NCI-H2227 (cell line): ENCODE data around the gene ATG101.

ENCODE experiments used
- DNase-seq: peaks from one replicate; lab custom pipeline; 2025; ENCODE audit not compliant: unreplicated experiment; lab: John Stamatoyannopoulos, UW

The ATG101 gene

DNA sequence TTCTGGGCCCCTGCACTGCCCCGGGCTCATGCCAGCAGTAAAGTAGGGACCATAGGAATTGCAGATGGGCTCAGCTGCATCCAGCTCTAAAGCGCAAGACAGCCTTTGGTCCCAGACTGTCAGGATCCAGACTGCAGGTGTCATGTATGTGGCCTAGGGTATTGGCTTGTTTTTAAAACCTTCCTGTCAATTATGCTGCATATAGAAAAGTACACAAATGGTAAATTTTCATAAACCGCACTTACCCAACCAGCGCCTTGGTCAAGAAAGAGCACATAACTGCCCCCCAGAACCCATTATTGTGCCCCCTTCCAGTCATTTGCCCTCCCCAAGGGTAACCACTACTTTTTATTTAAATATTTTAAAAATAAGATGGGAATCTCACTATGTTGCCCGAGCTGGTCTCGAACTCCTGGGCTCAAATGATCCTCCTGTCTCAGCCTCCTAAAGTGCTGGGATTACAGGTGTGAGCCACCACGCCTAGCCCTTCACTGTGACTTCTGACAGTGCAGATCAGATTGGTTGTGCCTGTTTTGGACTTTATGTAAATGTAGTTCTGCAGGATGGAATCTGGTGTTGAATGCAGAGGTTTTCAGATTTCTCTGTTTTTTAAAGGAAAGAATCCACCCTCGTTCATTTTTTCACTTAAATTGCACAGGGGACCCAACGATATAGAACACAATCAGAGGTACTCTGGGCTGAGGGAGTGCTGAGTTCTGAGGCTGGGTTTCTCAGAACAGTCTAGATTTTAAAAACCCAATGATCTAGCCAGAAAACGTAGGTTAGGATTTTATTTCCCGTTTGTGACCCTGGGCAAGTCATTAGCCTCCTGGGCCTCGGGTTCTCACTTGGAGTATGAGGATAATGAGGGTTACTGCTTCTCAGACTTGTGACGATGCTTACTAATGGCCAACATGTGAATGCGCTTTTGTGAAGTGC lies 11.9 kb upstream of the ATG101 start:
- DNase-seq = no peak

DNA sequence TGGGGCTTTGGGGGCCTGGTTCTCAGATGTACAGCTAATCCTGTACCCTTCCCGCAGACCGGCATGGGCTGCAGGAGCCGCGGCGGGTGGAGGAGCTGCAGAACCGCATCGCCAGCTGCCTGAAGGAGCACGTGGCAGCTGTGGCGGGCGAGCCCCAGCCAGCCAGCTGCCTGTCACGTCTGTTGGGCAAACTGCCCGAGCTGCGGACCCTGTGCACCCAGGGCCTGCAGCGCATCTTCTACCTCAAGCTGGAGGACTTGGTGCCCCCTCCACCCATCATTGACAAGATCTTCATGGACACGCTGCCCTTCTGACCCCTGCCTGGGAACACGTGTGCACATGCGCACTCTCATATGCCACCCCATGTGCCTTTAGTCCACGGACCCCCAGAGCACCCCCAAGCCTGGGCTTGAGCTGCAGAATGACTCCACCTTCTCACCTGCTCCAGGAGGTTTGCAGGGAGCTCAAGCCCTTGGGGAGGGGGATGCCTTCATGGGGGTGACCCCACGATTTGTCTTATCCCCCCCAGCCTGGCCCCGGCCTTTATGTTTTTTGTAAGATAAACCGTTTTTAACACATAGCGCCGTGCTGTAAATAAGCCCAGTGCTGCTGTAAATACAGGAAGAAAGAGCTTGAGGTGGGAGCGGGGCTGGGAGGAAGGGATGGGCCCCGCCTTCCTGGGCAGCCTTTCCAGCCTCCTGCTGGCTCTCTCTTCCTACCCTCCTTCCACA lies 11.0 kb upstream of the ATG101 start:
- DNase-seq = no peak

DNA sequence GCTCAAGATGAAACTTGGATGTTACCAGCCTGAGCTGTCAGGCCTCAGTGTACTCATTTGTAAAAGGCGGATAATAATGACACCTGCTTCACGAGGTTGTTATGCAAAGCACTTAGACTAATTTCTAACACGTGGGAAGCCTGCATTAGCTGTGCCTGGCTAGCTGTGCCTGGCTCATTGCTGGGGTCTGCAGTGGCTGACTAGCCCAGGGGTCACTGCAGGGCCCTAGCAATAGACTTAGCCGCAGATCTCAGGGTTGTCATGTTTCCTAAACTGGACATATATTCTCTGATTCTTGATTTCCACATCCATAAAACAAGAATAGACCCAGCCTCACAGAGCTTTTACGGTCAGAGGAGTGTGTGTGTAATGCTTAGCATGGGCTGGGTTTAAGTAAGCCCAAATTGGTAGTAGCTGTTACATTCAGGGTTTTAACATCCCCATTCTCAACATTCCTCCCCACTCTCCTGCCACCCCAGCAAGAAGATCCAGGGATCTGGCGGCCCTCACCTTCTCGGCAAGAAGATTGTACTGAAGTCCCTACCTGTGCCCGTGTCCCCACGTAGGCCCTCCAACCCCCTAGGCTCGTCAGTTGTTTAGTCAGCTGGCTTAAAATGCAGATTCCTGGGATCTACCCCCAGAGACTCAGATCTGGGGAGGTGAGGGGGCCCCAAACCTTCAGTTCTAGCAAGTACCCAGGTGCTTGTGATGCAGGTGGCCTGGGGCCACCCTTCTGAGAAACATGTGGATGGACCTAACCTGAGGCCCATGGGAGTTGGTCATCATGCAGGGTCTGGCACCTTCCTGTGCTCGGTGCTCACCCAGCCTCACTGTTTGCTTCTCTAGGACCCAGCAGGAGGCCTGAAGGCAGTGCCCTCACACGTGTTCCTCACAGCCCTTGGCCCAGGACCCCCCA lies 9.9 kb upstream of the ATG101 start:
- DNase-seq = no peak

DNA sequence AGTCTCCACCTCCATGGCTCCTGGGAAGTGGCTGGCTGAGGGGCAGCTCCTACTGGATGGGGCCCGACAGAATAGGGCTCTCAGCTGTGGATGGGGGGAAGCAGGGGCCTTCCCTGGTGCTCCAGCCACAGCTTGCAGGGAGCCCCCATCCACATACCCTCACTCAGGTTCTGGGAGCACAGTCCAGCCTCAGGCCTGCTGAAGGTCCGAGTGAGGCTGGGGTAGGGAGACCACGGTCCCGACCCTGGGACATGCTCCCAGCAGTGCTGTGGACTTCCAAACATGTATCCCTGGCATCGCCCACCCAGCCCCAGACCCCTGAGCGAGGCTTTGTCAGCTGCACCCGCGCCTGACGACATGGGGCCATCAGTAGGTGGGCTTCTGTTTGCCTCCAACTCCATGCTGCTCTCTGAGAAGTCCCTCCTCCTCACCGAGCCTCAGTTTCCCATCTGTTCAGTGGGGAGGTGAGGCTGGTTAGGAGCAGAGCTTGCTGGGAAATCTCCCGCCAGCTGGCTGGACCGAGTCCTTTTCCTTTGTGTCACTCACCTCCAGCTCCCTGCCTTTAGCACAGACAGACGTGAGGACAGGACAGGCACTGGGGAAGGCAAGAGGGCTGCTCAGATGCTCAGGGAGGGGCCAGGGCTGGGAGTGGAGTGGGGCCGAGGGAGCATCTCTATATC lies 9.1 kb upstream of the ATG101 start:
- DNase-seq = no peak

DNA sequence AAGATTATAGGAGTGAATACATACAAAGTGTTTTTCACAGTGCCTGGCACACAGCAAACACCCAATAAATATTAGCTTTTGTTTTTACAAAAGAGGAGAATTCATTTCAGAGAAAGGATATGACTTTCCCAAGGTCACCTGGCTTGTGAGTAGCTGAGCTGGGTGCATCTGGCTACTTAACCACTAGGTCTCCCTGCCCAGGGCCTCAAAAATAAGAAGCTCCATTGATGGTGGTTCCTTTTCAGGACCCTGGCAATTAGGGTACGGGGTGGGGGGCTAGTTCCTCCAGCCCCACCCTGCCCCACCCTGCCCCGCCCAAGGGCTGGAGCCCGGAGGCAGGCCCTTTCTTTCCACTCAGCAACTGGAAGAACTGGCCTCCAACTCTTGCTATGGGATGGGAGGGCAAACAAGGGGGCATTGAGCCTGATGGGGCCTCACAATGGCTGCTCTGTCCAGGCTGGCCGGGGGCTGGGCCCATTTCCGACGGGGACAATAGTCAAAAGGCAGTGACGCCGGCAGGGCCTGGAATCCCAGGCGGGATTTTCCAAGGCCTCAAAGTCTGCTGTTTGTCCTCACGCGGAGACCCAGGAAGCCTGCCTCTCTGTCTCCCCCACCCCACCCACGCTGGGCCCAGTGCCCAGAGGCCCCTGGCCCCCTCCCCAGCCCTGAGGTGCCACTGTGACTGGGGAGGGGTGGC lies 8.2 kb upstream of the ATG101 start:
- DNase-seq = no peak

DNA sequence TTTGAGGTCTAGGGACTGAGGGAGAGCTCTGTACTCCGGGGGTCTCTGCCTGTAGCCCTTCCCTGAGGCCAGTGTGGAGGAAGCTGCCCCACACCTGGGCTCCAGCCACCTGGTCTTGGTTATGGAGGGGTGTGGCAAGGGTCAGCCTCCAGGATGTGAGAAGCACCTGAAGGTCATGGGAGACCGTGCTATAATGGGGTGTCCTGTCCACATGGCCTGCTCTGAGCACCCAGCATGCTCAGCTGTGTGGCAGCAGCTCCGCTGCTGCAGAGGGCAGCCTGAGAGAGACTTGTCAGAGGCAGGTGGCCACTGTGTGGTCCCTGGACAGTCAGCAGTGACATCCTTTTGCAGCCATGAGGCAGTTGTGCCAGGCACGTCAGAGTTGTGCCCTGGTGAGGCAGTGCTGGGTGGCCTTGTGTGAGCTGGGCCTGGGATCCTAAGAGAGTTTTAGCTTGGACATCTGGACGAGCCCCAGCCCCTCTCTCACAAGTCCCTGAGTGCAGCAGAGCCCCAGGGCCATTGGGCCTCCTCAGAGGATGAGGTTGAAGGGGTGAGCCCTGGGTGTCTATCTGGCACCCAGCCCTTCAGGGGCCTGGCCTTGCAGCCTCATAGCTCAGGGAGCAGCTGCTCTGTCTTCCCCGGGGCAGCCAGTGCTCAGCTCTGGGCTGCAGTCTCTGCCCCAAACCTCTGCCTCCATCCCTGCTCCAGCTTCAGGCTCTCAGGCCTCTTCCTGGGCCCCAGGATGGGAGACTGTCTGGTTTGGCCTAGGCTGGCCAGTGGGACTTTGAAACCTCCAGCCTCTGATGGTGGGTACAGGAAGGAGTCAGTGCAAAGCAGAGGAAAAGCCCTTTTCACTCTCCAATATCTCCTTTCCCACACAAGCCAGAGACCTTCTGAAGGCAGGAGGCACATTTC lies 7.4 kb upstream of the ATG101 start:
- DNase-seq = no peak

DNA sequence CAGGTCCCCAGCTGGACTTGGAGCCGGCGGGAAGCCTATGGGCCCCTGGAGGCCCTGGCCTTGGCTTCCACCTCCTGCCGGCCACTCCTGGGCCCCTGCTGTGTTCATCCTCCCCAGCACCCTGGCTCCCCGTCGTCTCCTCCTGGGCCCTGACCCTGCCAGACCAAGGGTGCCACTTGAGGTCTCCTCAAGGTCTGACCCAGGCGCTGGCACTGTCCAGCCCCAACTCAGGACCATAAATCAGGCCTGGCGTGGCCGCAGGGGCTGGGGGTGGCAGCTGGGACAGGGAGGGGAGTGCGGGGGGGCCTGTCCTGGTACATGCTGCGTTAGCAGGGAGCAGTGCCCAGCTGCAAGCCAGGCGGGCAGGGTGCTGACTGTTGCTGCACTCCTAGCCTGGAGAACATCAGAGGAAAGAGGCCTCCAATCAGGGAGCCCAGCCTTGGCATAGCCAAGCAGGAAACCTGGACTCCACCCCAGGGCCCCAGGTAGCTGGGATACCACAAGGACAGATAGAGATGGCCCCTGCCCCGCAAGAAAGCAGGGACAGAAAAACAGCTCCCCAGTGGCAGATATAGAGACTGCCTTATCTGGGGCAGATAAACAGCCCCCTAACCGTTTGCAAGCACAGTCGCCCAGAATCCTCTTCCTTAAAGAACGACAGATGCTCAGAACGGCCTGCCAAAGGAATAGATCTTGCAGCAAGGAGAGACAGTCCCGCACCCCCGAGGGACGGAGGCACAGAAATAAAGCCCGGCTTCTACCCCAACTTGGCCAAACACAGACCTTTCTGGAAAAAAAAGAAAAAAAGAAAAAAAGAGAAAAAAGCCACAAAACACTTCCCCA lies 6.5 kb upstream of the ATG101 start:
- no peak for DNase-seq

DNA sequence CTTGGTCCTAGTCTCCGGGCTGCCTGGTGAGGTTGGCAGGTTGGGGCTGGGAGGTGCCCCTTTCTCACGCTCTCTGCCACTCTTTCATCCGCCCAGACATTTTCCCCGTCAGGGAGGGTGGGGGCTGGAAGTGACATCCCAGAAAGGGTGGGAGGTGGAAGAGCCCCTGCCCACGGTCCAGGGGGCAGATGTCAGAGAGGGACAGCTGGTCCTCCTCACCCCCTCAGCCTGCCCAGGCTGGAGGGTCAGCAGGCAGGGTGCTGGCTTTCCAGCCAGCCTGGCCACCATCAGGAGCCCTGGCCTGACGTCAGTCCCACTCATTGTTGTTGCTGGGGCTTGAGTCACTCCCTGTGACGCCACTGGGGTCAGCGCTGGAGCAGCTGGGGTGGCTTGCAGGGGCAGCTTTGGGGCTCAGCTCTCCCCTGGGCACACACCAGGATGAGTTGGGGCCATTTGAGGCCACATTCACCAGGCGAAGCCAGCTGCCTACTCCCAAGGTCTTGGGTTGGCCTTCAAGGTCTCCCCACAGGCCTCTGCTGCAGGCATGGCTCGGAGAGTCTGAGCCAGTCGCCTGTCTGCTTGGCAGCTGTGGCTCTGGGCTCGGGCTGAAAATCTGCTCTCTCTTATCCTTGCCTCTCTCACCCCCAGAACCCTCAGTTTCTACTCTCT lies 5.7 kb upstream of the ATG101 start:
- DNase-seq = no peak

DNA sequence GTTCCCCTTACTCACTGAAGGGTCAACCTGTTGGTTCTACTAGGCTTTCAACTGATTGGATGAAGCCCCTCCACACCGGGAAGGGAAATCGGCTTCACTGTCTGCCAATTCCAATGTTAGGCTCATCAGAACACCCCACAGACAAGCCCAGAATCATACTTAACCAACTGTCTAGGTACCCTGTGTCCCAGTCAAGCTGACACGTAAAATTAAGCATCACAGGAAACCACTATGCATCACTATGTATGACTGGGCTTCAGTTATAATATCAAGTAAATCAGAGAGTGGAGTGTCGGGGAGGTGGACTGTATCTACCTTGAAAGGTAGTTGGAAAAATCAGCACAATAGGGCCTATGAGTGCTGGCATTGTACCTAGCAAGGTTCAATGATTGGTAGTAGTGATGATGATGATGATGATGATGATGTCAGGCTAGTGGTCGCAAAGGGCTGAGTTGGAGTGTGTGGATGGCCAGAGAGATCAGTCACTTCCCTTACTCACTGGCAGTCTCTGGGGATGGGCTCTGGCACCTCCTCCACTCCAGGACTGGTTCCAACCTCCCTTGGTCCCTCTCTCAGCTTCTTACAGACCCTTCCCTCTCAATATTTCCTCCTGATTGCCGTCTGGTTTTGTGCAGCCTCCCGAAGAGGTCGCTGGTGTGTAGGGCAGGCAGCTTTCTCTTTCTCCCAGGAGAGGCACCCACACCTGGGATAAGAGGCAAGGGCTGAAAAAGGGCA lies 3.3 kb upstream of the ATG101 start:
- DNase-seq = no peak

DNA sequence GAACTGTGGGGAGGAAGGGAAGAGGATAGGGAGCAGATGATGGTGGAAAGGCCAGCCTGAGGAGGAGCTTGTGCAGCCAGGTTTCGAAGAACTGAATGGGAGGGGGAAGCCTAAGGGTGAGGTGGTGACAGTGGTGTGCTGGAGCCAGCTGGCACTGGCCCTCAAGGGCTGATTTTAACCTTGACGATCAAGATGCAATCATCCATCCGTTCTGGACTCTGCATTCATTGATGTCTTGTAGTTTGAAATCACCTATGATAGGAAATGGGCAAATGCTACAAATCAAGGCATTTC lies 2.8 kb upstream of the ATG101 start:
- DNase-seq = no peak

DNA sequence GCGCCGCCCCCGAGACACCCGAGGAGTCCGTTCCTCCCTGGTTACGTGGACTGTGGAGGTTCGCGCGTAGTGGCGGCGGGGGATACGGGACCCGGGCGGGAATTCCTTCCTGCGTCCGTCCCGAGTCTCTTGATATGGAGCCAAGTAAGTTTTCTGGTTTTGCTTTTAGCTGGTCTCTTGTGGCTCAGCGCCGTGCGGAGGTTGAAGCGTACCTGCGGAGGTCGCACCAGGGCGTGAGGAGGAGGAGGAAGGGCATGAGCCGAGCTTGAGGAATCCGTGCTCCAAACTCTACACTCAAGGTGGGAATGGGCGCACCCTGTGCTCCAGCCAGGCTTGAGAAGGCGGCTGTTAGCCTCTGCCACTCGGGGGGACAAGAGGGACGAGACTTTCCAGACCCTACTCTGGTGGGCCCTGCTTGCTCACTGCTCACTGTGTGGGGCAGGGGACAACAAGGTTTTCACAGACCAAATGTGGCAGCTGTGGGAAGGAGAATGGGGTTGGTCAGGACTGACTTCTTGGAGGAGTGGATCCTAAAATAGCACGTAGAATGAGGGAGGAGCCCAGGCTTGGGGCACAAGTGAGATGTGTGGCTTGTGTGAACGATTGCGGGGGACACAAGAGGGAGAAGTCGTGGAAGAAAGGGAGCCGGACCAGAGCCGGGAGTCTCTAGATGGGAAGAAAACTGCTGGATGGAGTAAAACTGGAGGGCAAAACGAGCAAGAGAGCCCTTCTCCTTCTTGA lies 577 bp downstream of the ATG101 start:
- no peak for DNase-seq

DNA sequence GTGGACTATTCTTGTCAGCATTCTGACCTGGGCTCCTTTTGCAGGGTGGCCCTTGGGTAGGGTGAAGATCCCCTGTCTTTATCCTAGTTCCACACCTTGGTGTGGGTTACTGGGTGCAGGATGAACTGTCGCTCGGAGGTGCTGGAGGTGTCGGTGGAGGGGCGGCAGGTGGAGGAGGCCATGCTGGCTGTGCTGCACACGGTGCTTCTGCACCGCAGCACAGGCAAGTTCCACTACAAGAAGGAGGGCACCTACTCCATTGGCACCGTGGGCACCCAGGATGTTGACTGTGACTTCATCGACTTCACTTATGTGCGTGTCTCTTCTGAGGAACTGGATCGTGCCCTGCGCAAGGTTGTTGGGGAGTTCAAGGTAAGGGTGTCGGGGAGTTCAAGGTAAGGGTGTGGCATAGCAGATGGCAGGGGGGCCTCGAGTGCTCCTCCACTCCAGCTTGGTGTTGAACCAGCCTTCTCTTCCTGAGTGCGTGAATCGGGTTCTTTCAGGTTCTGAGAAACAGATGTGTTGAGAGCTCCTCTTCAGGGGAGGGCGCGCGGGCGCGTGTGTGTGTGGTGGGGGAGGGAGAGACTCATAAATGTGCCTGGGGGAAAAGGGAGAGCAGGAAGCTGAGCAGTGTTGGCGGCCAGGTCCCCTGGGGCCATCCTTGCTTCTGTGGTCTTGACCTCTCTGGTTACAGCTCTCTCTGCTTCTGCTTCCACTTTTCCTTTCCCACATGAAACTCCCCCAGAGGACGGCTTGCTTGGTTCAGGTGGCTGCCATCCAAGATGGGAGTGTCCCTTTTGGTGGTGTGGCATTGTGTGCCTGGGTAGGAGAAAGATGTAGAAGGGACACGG lies 4.0 kb downstream of the ATG101 start:
- no peak for DNase-seq

DNA sequence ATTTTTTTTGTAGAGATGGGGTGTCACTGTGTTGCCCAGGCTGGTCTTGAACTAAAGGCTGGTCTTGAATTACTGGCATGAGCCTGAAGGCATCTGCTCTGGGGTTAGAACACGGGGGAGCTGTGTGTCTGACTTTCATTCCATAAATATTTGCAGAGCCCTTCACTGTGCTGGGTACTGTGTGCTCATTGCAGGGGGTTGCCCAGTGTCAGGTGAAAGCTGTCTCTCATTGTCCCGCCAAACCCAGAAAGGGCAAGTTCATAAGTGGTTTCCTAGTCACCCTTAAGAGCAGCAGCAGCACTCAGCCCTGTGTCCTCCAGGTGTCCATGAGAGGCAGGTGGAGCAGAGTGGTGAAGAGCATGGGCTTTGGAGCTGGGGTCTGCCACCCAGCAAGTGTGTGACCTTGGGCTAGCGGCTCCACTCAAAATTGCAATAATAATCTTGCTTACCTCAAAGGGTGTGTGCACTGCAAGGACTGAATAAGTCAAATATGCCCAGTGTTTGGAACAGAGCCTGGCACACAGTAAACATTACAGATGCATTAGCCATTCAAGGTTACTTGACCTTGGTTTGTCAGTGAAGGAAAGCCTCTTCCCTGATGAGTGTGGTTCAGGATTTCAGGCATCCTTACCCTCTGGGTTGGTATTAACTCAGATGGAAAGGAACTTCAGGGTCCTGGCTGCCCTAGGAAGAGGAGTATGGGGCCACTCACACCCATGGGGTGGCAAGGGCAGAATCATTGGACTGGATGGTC lies 5.4 kb downstream of the ATG101 start:
- no peak for DNase-seq

DNA sequence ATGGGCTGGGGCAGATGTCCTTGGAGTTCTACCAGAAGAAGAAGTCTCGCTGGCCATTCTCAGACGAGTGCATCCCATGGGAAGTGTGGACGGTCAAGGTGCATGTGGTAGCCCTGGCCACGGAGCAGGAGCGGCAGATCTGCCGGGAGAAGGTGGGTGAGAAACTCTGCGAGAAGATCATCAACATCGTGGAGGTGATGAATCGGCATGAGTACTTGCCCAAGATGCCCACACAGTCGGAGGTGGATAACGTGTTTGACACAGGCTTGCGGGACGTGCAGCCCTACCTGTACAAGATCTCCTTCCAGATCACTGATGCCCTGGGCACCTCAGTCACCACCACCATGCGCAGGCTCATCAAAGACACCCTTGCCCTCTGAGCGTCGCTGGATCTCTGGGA lies 7.0 kb downstream of the ATG101 start:
- no peak for DNase-seq

DNA sequence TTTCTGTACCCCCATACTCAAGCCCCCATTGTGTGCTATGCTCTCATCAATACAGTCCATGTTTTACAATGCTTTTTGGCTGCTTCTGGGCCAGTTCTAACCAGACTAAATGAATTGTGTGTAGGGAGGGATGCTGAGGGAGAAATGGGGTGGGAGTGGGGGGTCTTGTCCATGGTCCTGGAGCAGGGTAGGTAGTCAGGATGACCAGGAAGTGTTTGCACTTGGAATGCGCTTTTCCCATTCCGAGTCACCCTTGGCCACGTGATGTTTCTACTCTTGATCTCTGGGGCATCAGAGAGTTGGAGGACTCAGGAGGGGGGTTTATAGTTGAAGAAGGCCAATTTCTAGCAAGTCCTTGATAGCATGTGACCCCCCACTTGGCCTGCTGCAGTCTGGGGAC lies 8.5 kb downstream of the ATG101 start:
- no peak for DNase-seq
